Nephron progenitor cell (in vitro differentiated cells): ENCODE measurements around the gene KLHL29.

Experiments
- DNase-seq: peaks from one replicate; pipeline ENCODE4 v3.0.0; 2021
- H3K27ac Mint-ChIP-seq: 2 replicates; pipeline ENCODE4 v1.8.0; 2021; ENCODE audit warnings: mild to moderate bottlenecking, moderate library complexity, mixed read lengths
- H3K27me3 Mint-ChIP-seq: 2 replicates; pipeline ENCODE4 v1.8.0; 2021; ENCODE audit warnings: mild to moderate bottlenecking, low read depth, mixed read lengths; ENCODE audit not compliant: poor library complexity
- H3K36me3 Mint-ChIP-seq: 2 replicates; pipeline ENCODE4 v1.8.0; 2021; ENCODE audit warnings: low read depth, mixed read lengths
- H3K4me1 Mint-ChIP-seq: 2 replicates; pipeline ENCODE4 v1.8.0; 2021; ENCODE audit warnings: mixed read lengths
- H3K4me3 Mint-ChIP-seq: 2 replicates; pipeline ENCODE4 v1.8.0; 2021; ENCODE audit warnings: mild to moderate bottlenecking, moderate library complexity, mixed read lengths
- H3K9me3 Mint-ChIP-seq: 2 replicates; pipeline ENCODE4 v1.8.0; 2021; ENCODE audit warnings: mild to moderate bottlenecking, moderate library complexity, mixed read lengths
- TF ChIP-seq, protein P1 (sequence below): fragments of 200-600 bp; sonication (generic); IDR thresholded peaks from 2 replicates; pipeline ENCODE4 v1.5.0; 2021; ENCODE audit warnings: antibody characterized with exemption

KLHL29 gene

DNA sequence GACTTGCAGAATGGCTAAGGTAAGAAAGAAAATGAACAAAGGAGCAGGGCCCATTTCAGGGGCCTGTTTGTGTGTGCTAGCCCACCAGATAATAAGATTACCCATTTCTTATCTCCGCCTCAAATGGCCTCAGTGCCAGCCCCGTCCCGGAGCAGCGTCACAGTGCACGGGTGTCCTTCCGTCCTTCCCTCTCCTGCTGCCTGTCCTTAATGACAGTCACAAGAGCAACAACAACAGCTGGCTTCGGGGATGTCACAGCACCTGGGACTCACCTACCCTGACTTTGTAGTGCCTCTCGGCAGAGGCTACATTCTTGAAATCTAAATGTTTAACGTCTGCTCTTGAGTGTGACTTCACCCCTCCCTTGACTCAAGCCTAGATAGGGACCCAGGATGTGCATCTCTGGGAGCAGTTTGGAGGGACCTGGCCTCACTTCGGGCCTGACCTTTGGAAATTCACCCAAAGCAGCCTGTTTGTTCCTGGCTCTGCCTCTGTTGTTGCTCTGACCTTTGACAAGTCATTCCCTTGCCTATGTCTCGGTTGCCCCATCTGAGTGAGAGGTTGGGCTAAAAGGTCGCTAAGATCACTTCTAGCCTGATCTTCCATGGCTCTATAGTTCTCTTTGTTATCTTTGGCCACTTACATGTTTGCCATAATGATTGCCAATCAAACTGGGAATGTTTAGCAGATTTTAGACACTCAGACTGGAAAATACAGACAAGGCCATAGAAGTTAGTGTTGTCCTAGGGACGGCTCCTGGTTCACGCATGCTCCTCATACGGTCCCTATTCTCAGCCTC is 122.5 kb downstream of the KLHL29 start:
- TF ChIP-seq, protein P1, sequence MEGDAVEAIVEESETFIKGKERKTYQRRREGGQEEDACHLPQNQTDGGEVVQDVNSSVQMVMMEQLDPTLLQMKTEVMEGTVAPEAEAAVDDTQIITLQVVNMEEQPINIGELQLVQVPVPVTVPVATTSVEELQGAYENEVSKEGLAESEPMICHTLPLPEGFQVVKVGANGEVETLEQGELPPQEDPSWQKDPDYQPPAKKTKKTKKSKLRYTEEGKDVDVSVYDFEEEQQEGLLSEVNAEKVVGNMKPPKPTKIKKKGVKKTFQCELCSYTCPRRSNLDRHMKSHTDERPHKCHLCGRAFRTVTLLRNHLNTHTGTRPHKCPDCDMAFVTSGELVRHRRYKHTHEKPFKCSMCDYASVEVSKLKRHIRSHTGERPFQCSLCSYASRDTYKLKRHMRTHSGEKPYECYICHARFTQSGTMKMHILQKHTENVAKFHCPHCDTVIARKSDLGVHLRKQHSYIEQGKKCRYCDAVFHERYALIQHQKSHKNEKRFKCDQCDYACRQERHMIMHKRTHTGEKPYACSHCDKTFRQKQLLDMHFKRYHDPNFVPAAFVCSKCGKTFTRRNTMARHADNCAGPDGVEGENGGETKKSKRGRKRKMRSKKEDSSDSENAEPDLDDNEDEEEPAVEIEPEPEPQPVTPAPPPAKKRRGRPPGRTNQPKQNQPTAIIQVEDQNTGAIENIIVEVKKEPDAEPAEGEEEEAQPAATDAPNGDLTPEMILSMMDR: no peak
- H3K27me3 Mint-ChIP-seq: peaks cover 18% of the 10 kb centered on the region
- H3K36me3 Mint-ChIP-seq: no peaks in the 10 kb centered on the region
- no peak for DNase-seq
- H3K4me1 Mint-ChIP-seq: peaks cover 72% of the 10 kb centered on the region
- no peaks in the 10 kb centered on the region for H3K9me3 Mint-ChIP-seq
- H3K27ac Mint-ChIP-seq: no peak overlapping the region
- no peak overlapping the region for H3K4me3 Mint-ChIP-seq

DNA sequence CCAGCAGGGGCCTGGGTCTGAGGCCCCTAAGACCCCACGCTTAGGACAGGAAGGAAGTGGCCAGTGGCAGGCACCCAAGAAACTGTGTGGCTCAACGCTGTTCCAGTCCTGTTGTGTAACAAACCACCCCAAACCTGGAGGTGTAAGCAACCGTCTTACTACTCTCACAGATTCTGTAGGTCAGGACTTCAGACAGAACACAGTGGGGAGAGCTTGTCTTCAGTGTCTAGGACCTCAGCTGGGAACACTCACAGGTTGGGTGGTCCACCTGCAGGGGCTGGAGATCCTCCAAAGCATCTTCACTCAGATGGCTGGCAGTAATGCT is 123.0 kb downstream of the KLHL29 start:
- no peak for DNase-seq
- Mint-ChIP-seq H3K9me3 (no peaks in the 10 kb centered on the region), H3K4me1 (peaks cover 70% of the 10 kb centered on the region), H3K27me3 (peaks cover 18% of the 10 kb centered on the region), H3K36me3 (no peaks in the 10 kb centered on the region), H3K27ac (no peak overlapping the region), H3K4me3 (no peak overlapping the region)
- TF ChIP-seq, protein P1: no peak

DNA sequence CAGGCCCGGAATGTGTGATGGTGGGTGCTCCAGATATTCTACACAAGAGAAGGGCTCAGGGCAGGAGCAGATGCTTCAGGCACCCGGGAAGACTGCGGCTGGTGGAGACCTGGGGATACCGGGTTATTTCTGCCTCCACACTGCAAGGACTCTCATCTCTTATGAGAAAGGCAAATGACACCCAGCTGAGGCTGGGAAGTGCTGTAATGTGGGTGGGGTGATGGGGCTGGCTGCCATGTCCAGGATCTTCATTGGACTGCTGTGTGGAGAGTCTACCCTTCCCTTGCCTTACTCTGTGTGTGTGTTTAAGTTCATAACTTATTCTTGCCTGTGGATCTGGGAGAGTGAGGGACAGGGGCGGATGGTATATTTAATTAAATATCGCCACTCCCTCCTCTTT is 124.1 kb downstream of the KLHL29 start:
- TF ChIP-seq, protein P1: no peak
- Mint-ChIP-seq H3K27me3 (peaks cover 18% of the 10 kb centered on the region), H3K36me3 (no peaks in the 10 kb centered on the region), H3K4me1 (peaks cover 70% of the 10 kb centered on the region), H3K9me3 (no peaks in the 10 kb centered on the region), H3K4me3 (no peak overlapping the region), H3K27ac (no peak overlapping the region)
- DNase-seq: no peak

DNA sequence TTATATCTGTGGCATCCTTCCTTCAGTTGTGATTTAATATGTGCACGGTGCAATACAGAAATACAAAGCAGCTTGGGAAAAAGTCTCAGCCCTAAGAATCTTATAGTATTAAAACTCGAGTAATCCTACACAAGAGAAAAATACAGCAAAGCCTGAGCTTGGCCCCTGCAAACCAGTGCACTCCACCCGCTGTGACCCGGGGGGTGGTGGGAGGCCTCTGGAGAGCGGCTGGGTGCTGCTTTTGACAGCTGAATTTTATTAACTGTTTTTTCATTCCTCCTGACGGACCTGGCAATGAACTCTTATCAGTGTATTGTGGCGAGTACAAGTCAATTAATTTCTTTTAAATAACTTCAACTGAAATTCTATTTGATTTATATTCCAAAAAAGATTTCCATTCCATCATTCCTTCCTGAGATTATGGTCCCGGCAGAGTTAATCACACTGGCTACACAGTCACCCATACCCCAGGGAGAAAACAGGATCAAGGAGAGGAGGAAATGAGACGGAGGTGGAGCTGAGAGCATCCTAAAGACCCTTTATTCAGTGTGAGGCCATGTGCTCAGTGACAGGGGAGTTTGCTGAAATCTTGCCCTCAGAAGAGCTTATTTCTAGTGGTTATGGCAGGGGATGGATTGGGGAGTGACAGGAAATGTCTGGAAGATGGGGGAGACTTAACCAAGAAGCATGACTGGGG is 124.8 kb downstream of the KLHL29 start:
- H3K27ac Mint-ChIP-seq: peak overlapping the region; percentile 59
- no peaks in the 10 kb centered on the region for H3K36me3 Mint-ChIP-seq
- no peak overlapping the region for H3K4me3 Mint-ChIP-seq
- H3K9me3 Mint-ChIP-seq: no peaks in the 10 kb centered on the region
- peaks cover 70% of the 10 kb centered on the region for H3K4me1 Mint-ChIP-seq
- TF ChIP-seq, protein P1: no peak
- DNase-seq: no peak
- peaks cover 20% of the 10 kb centered on the region for H3K27me3 Mint-ChIP-seq

DNA sequence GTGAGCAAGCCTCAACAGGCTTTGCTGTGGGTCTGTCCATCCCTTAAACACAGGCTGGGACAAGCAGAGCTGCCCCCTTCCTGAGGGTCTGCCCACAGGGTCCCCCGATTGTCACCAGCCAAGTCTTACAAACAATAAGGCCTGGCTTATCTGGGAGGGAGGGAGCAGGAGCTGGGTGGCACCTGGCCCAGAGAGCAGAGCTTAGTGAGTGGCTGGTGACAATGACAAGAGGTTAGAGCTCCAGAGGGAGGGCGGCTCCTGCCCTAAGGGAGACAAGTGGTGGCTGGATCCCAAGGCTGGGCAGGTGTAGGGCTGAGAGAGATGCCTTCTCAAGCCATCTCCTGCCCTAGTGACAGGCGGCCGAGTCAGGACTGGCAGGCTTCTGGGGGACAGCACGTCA is 125.5 kb downstream of the KLHL29 start:
- no peak overlapping the region for H3K27ac Mint-ChIP-seq
- peaks cover 70% of the 10 kb centered on the region for H3K4me1 Mint-ChIP-seq
- H3K4me3 Mint-ChIP-seq: no peak overlapping the region
- no peaks in the 10 kb centered on the region for H3K9me3 Mint-ChIP-seq
- H3K27me3 Mint-ChIP-seq: peaks cover 27% of the 10 kb centered on the region
- DNase-seq: no peak
- no peaks in the 10 kb centered on the region for H3K36me3 Mint-ChIP-seq
- TF ChIP-seq, protein P1: no peak
